Thyroid gland (tissue), 4 donors: ENCODE measurements around the gene SUPT20H. TPM values are rescaled to one million over a fixed set of nuclear protein-coding genes. Genes with fewer than 3 reads are reported as not detected.

ENCODE experiments used
- DNase-seq, 2 donors: peaks; one replicate each; pipeline ENCODE4 v3.0.0-alpha.2; 2019
- H3K27ac ChIP-seq, 3 donors: fragments of 200-600 bp; sonication (generic); 1 replicate in 2 of 3; 2 replicates in 1 of 3; pipeline ENCODE4 v1.5.1; 2016 to 2019; ENCODE audit warnings: mild to moderate bottlenecking in 1 of 3, moderate library complexity in 1 of 3
- H3K27me3 ChIP-seq: fragments of 200-600 bp; sonication (generic); one replicate; pipeline ENCODE4 v1.5.1; 2019
- H3K36me3 ChIP-seq, 2 donors: fragments of 200-600 bp; sonication (generic); one replicate each; pipeline ENCODE4 v1.5.1; 2016 to 2019
- H3K4me1 ChIP-seq, 2 donors: fragments of 200-600 bp; sonication (generic); one replicate each; pipeline ENCODE4 v1.5.1; 2017 to 2019
- H3K4me3 ChIP-seq, 3 donors: fragments of 200-600 bp; sonication (generic); replicated peaks in 1 of 3; 1 replicate in 2 of 3; 2 replicates in 1 of 3; pipeline ENCODE4 v1.5.1; 2016; ENCODE audit warnings: mild to moderate bottlenecking in 1 of 3
- H3K9me3 ChIP-seq: fragments of 200-600 bp; sonication (generic); one replicate; pipeline ENCODE4 v1.5.1; 2017
- CTCF ChIP-seq, 6 experiments: fragments of 200-600 bp in 3 of 6; fragments of 450-650 bp in 3 of 6; sonication (generic) in 3 of 6; IDR thresholded peaks; one replicate each; pipeline ENCODE4 v1.5.1; 2016 to 2019; ENCODE audit warnings: antibody characterized with exemption in 6 of 6, mild to moderate bottlenecking in 2 of 6, inconsistent platforms in 1 of 6, moderate library complexity in 1 of 6
- POLR2A ChIP-seq, 2 donors: fragments of 450-650 bp; IDR thresholded peaks; one replicate each; pipeline ENCODE4 v1.6.1; 2017; ENCODE audit warnings: antibody characterized with exemption in 2 of 2, mild to moderate bottlenecking in 2 of 2, moderate library complexity in 1 of 2
- WGBS, 2 donors: methylation state at CpG; one replicate each; pipeline ENCODE4 v1.1.5; 2017; 5-methylcytosine and 5-hydroxymethylcytosine counted together
- intact Hi-C: fragments of 100-400 bp; cut with DNase I; formaldehyde crosslinking; loops from one replicate; pipeline ENCODE4 v1.15.1; 2023
- total RNA-seq, 4 donors: library from RNA; depleted of rRNA; stranded (reverse); fragments of >200 nt; gene quantifications; one replicate each; pipeline ENCODE4 v1.2.3, GENCODE V29; 2016

SUPT20H gene
- total RNA-seq, 4 donors from 2014 or later = 59.5 to 85.6 (median 72.9) TPM

- intact Hi-C loops = loop anchor here (5.0 kb wide), 1 partner anchor 122 kb away; no protein-coding TSS in a partner anchor
- no peak for DNase-seq
- Histone ChIP-seq H3K27ac (no peak overlapping the region), H3K4me1 (no peaks in the 10 kb centered on the region), H3K4me3 (no peak overlapping the region), H3K9me3 (no peaks in the 10 kb centered on the region), H3K27me3 (no peaks in the 10 kb centered on the region), H3K36me3 (peaks cover 13 to 26% of the 10 kb centered on the region in 2 donors)
- TF ChIP-seq CTCF (IDR thresholded peaks at IDR 0.05) (no peak), POLR2A (IDR thresholded peaks at IDR 0.05) (no peak)
- WGBS, 2 donors = 89 to 91% methylated on average over 7 of the region's 7 CpGs
These were observed 80.0 kb downstream of the SUPT20H start for GRCh38 chr13:36979361-36980050.

GRCh38 chr13:36975172-36975571 is 84.3 kb downstream of the SUPT20H start:
- H3K27ac ChIP-seq = no peak overlapping the region
- no peak for DNase-seq
- no peaks in the 10 kb centered on the region for H3K9me3 ChIP-seq
- H3K4me1 ChIP-seq = no peaks in the 10 kb centered on the region
- peaks cover 13 to 21% of the 10 kb centered on the region in 2 donors for H3K36me3 ChIP-seq
- no peak overlapping the region for H3K4me3 ChIP-seq
- intact Hi-C loops = no loop called here
- WGBS, 2 donors = 85 to 97% methylated on average over 1 of the region's 1 CpG
- TF ChIP-seq CTCF (IDR thresholded peaks at IDR 0.05) = no peak
- TF ChIP-seq POLR2A (IDR thresholded peaks at IDR 0.05) = no peak
- no peaks in the 10 kb centered on the region for H3K27me3 ChIP-seq

GRCh38 chr13:36973621-36974295 is 85.7 kb downstream of the SUPT20H start:
- H3K27ac ChIP-seq = no peak overlapping the region
- intact Hi-C loops = no loop called here
- DNase-seq = no peak
- no peak overlapping the region for H3K4me3 ChIP-seq
- no peaks in the 10 kb centered on the region for H3K27me3 ChIP-seq
- WGBS, 2 donors = 94 to 96% methylated on average over 5 of the region's 5 CpGs
- TF ChIP-seq POLR2A (IDR thresholded peaks at IDR 0.05) = no peak
- TF ChIP-seq CTCF (IDR thresholded peaks at IDR 0.05) = no peak
- H3K9me3 ChIP-seq = no peaks in the 10 kb centered on the region
- peaks cover 13 to 21% of the 10 kb centered on the region in 2 donors for H3K36me3 ChIP-seq
- H3K4me1 ChIP-seq = no peaks in the 10 kb centered on the region

- WGBS, 2 donors = 94 to 98% methylated on average over 1 of the region's 1 CpG
- no peaks in the 10 kb centered on the region for H3K27me3 ChIP-seq
- DNase-seq = no peak
- no peak for TF ChIP-seq POLR2A (IDR thresholded peaks at IDR 0.05)
- TF ChIP-seq CTCF (IDR thresholded peaks at IDR 0.05) = no peak
- intact Hi-C loops = no loop called here
- H3K9me3 ChIP-seq = no peaks in the 10 kb centered on the region
- no peaks in the 10 kb centered on the region for H3K4me1 ChIP-seq
- no peak overlapping the region for H3K27ac ChIP-seq
- no peak overlapping the region for H3K4me3 ChIP-seq
- H3K36me3 ChIP-seq = peaks cover 13 to 21% of the 10 kb centered on the region in 2 donors
These were observed 86.5 kb downstream of the SUPT20H start for GRCh38 chr13:36973009-36973408.

GRCh38 chr13:36966404-36966803 is 93.1 kb downstream of the SUPT20H start:
- Histone ChIP-seq H3K27ac (no peak overlapping the region), H3K4me1 (no peaks in the 10 kb centered on the region), H3K27me3 (no peaks in the 10 kb centered on the region), H3K4me3 (no peak overlapping the region), H3K9me3 (no peaks in the 10 kb centered on the region), H3K36me3 (peaks cover 18 to 20% of the 10 kb centered on the region in 2 donors)
- intact Hi-C loops = no loop called here
- no peak for TF ChIP-seq POLR2A (IDR thresholded peaks at IDR 0.05)
- no peak for TF ChIP-seq CTCF (IDR thresholded peaks at IDR 0.05)
- 84 to 86% methylated on average over 4 of the region's 4 CpGs for WGBS, 2 donors
- peak in 1 of 2 donors; percentile 9 for DNase-seq
